WTC11 (cell line): ENCODE data around the gene MICA. TPM values are rescaled to one million over a fixed set of nuclear protein-coding genes. Genes with fewer than 3 reads are reported as not detected.

Source experiments
- ATAC-seq: fragments of 200-7000 bp; cut with Tn5 transposase; 2 replicates; pipeline ENCODE4 v1.10.0; 2021; ENCODE audit warnings: mild to moderate bottlenecking, moderate library complexity
- CTCF ChIA-PET: fragments of 300-600 bp; sonication (Branson Sonifier 250); formaldehyde crosslinking; loops from one replicate; lab custom pipeline; 2021; ENCODE audit warnings: antibody characterized with exemption; lab: Charles Lee
- POLR2A ChIA-PET: fragments of 350-600 bp; sonication (Branson Sonifier 250); formaldehyde crosslinking; loops from one replicate; lab custom pipeline; 2021; ENCODE audit warnings: antibody characterized with exemption; lab: Charles Lee
- DNase-seq: peaks from one replicate; pipeline ENCODE4 v3.0.0; 2021; ENCODE audit warnings: low spot score
- H3K27ac Mint-ChIP-seq: 2 replicates; pipeline ENCODE4 v1.8.0; 2021; ENCODE audit warnings: mixed read lengths
- H3K27me3 Mint-ChIP-seq: 2 replicates; pipeline ENCODE4 v1.8.0; 2021; ENCODE audit warnings: low read depth, mild to moderate bottlenecking, moderate library complexity, mixed read lengths
- H3K36me3 Mint-ChIP-seq: 2 replicates; pipeline ENCODE4 v1.8.0; 2021; ENCODE audit warnings: mixed read lengths
- H3K4me1 Mint-ChIP-seq: 2 replicates; pipeline ENCODE4 v1.8.0; 2022; ENCODE audit warnings: mixed read lengths
- H3K4me3 Mint-ChIP-seq: 2 replicates; pipeline ENCODE4 v1.8.0; 2021; ENCODE audit warnings: mild to moderate bottlenecking, moderate library complexity, mixed read lengths
- H3K9me3 Mint-ChIP-seq: 2 replicates; pipeline ENCODE4 v1.8.0; 2021; ENCODE audit warnings: mixed read lengths
- ARID4B ChIP-seq: sonication (generic); formaldehyde crosslinking; IDR thresholded peaks from 2 replicates; pipeline ENCODE4 v1.8.0; 2023; ENCODE audit warnings: missing genetic modification reagents, mild to moderate bottlenecking, borderline replicate concordance
- CTCF ChIP-seq: fragments of 200-600 bp; IDR thresholded peaks from 2 replicates; pipeline ENCODE4 v1.8.0; 2022; ENCODE audit warnings: antibody characterized with exemption
- ELF4 ChIP-seq: sonication (generic); formaldehyde crosslinking; IDR thresholded peaks from 2 replicates; pipeline ENCODE4 v1.8.1; 2022; ENCODE audit warnings: low read depth, mild to moderate bottlenecking, moderate library complexity, missing genetic modification reagents
- EMX1 ChIP-seq: fragments of 250-450 bp; sonication (Bioruptor Pico); IDR thresholded peaks from 2 replicates; pipeline ENCODE4 v1.8.0; 2021; ENCODE audit warnings: mild to moderate bottlenecking
- ESRRA ChIP-seq: sonication (generic); formaldehyde crosslinking; IDR thresholded peaks from 2 replicates; pipeline ENCODE4 v1.8.1; 2022; ENCODE audit warnings: mild to moderate bottlenecking, missing genetic modification reagents, borderline replicate concordance
- FOXK1 ChIP-seq: sonication (generic); formaldehyde crosslinking; IDR thresholded peaks from 2 replicates; pipeline ENCODE4 v1.8.0; 2022; ENCODE audit warnings: mild to moderate bottlenecking, moderate library complexity, missing genetic modification reagents
- GTF2I ChIP-seq: fragments of 250-450 bp; sonication (Bioruptor Pico); conservative IDR thresholded peaks from 2 replicates; pipeline ENCODE4 v1.4.0; 2021; ENCODE audit warnings: mild to moderate bottlenecking
- KAT7 ChIP-seq: sonication (generic); formaldehyde crosslinking; IDR thresholded peaks from 2 replicates; pipeline ENCODE4 v1.8.1; 2023; ENCODE audit warnings: missing genetic modification reagents, mild to moderate bottlenecking, borderline replicate concordance
- MAX ChIP-seq: sonication (generic); formaldehyde crosslinking; IDR thresholded peaks from 2 replicates; pipeline ENCODE4 v1.8.0; 2022; ENCODE audit warnings: mild to moderate bottlenecking, missing genetic modification reagents
- MLX ChIP-seq: sonication (generic); formaldehyde crosslinking; IDR thresholded peaks from 2 replicates; pipeline ENCODE4 v1.8.1; 2023; ENCODE audit warnings: mild to moderate bottlenecking, missing genetic modification reagents, moderate library complexity
- MYBL2 ChIP-seq: sonication (generic); formaldehyde crosslinking; IDR thresholded peaks from 2 replicates; pipeline ENCODE4 v1.8.1; 2023; ENCODE audit warnings: mild to moderate bottlenecking, moderate library complexity, missing genetic modification reagents
- NR1H2 ChIP-seq: sonication (generic); formaldehyde crosslinking; IDR thresholded peaks from 2 replicates; pipeline ENCODE4 v1.9.0; 2021; ENCODE audit warnings: mild to moderate bottlenecking, moderate library complexity, missing genetic modification reagents
- RELA ChIP-seq: sonication (generic); formaldehyde crosslinking; IDR thresholded peaks from 2 replicates; pipeline ENCODE4 v1.8.1; 2022; ENCODE audit warnings: missing genetic modification reagents, mild to moderate bottlenecking, borderline replicate concordance
- RORB ChIP-seq: fragments of 250-450 bp; sonication (Bioruptor Pico); IDR thresholded peaks from 2 replicates; pipeline ENCODE4 v1.9.0; 2021; ENCODE audit warnings: mild to moderate bottlenecking
- SMAD3 ChIP-seq: sonication (generic); formaldehyde crosslinking; IDR thresholded peaks from 2 replicates; pipeline ENCODE4 v1.8.0; 2022; ENCODE audit warnings: missing genetic modification reagents, mild to moderate bottlenecking, borderline replicate concordance
- SMAD4 ChIP-seq: sonication (generic); formaldehyde crosslinking; IDR thresholded peaks from 2 replicates; pipeline ENCODE4 v1.8.0; 2022; ENCODE audit warnings: mild to moderate bottlenecking, missing genetic modification reagents
- STAT6 ChIP-seq: sonication (generic); formaldehyde crosslinking; conservative IDR thresholded peaks from 2 replicates; pipeline ENCODE4 v1.8.1; 2023; ENCODE audit warnings: mild to moderate bottlenecking, low read depth, missing genetic modification reagents, moderate library complexity
- TEAD4 ChIP-seq: sonication (generic); formaldehyde crosslinking; IDR thresholded peaks from 2 replicates; pipeline ENCODE4 v1.8.0; 2022; ENCODE audit warnings: mild to moderate bottlenecking, missing genetic modification reagents
- ZNF263 ChIP-seq: sonication (generic); formaldehyde crosslinking; IDR thresholded peaks from 2 replicates; pipeline ENCODE4 v1.8.1; 2022; ENCODE audit warnings: low read depth, mild to moderate bottlenecking, moderate library complexity, missing genetic modification reagents
- ZNF423 ChIP-seq: fragments of 250-450 bp; sonication (Bioruptor Pico); IDR thresholded peaks from 2 replicates; pipeline ENCODE4 v2.1.2; 2022; ENCODE audit warnings: mild to moderate bottlenecking, moderate library complexity
- ZNF512 ChIP-seq: sonication (generic); formaldehyde crosslinking; IDR thresholded peaks from 2 replicates; pipeline ENCODE4 v1.8.1; 2022; ENCODE audit warnings: missing genetic modification reagents, borderline replicate concordance
- total RNA-seq: library from RNA; stranded (reverse); gene quantifications from 3 replicates; pipeline ENCODE4 v1.2.3, GENCODE V29; 2021

MICA gene
- total RNA-seq, 1 experiment from 2014 or later: 12.9 TPM

GRCh38 chr6:31385041-31385440 lies 18.4 kb upstream of the MICA start (continued):
- TF ChIP-seq MAX (CRISPR knock-in tag) (no peak), KAT7 (no peak), RELA (no peak), ARID4B (CRISPR knock-in tag) (no peak)
- TF ChIP-seq, all 79 proteins: peak for 0

- Mint-ChIP-seq H3K4me3 (no peak overlapping the region), H3K9me3 (peaks cover 4% of the 10 kb centered on the region; the same call in 1 of the 2 replicates), H3K27me3 (no peaks in the 10 kb centered on the region), H3K4me1 (peaks cover 16% of the 10 kb centered on the region), H3K36me3 (no peaks in the 10 kb centered on the region), H3K27ac (no peak overlapping the region)
- DNase-seq (no peak), ATAC-seq (no peak)
- CTCF ChIA-PET: interaction anchor here (1.2 kb wide), 1 partner anchor 19 kb away, joined by 8 read pairs; no protein-coding TSS in a partner anchor
- POLR2A ChIA-PET: no interaction called here
- TF ChIP-seq SMAD4 (CRISPR knock-in tag): no peak
- TF ChIP-seq EMX1 (CRISPR knock-in tag): no peak
- no peak for TF ChIP-seq ARID4B (CRISPR knock-in tag)
- TF ChIP-seq FOXK1: no peak
- TF ChIP-seq ZNF263 (CRISPR knock-in tag): no peak
- no peak for TF ChIP-seq CTCF
- no peak for TF ChIP-seq SMAD3 (CRISPR knock-in tag)
- TF ChIP-seq RORB (CRISPR knock-in tag): no peak
- TF ChIP-seq ZNF512: no peak
- no peak for TF ChIP-seq ZNF423
- TF ChIP-seq ELF4 (CRISPR knock-in tag): no peak
- TF ChIP-seq NR1H2 (CRISPR knock-in tag): no peak
- no peak for TF ChIP-seq MLX (CRISPR knock-in tag)
- TF ChIP-seq ESRRA: no peak
- TF ChIP-seq GTF2I (CRISPR knock-in tag): no peak
- no peak for TF ChIP-seq MYBL2 (CRISPR knock-in tag)
- no peak for TF ChIP-seq TEAD4 (CRISPR knock-in tag)
- no peak for TF ChIP-seq STAT6
These were observed 17.3 kb upstream of the MICA start for GRCh38 chr6:31386099-31386498.
